Duodenal mucosa (tissue), 2 donors: Measurements from ENCODE around the gene SLC38A11.
"Not testable (repeated sequence)": the region's sequence is repeated elsewhere in the genome, so short reads cannot be mapped to it uniquely, and the experiment has no call there.

Source experiments
- H3K27ac ChIP-seq: one replicate; pipeline ENCODE4 v1.7.0; 2013; ENCODE audit warnings: low read depth, low read length
- H3K27me3 ChIP-seq, 2 donors: one replicate each; pipeline ENCODE4 v1.7.0; 2013; ENCODE audit warnings: low read length in 2 of 2, control low read depth in 1 of 2; ENCODE audit not compliant: insufficient read depth in 2 of 2, control insufficient read depth in 1 of 2
- H3K36me3 ChIP-seq, 2 donors: one replicate each; pipeline ENCODE4 v1.7.0; 2013; ENCODE audit warnings: low read length in 2 of 2, control low read depth in 1 of 2; ENCODE audit not compliant: insufficient read depth in 2 of 2, control insufficient read depth in 1 of 2
- H3K4me1 ChIP-seq, 2 donors: one replicate each; pipeline ENCODE4 v1.7.0; 2013; ENCODE audit warnings: low read length in 2 of 2, control low read depth in 1 of 2; ENCODE audit not compliant: insufficient read depth in 2 of 2, control insufficient read depth in 1 of 2
- H3K4me3 ChIP-seq, 2 donors: one replicate each; pipeline ENCODE4 v1.7.0; 2013; ENCODE audit warnings: low read length in 2 of 2, low read depth in 1 of 2
- H3K9ac ChIP-seq, 2 donors: one replicate each; pipeline ENCODE4 v1.7.0; 2013; ENCODE audit warnings: low read length in 2 of 2, low read depth in 1 of 2
- H3K9me3 ChIP-seq, 2 donors: one replicate each; pipeline ENCODE4 v1.7.0; 2013; ENCODE audit warnings: low read length in 2 of 2, control low read depth in 1 of 2; ENCODE audit not compliant: control insufficient read depth in 1 of 2

SLC38A11 gene

GRCh38 chr2:164868563-164869419 is 86.5 kb downstream of the SLC38A11 start:
- Histone ChIP-seq H3K4me3 (no peak overlapping the region), H3K9ac (no peak overlapping the region), H3K36me3 (no peaks in the 10 kb centered on the region), H3K27me3 (no peaks in the 10 kb centered on the region), H3K27ac (no peak overlapping the region), H3K9me3 (no peaks in the 10 kb centered on the region), H3K4me1 (no peaks in the 10 kb centered on the region)

GRCh38 chr2:164867779-164868397 is 87.4 kb downstream of the SLC38A11 start:
- H3K9ac ChIP-seq: no peak overlapping the region
- H3K27me3 ChIP-seq: no peaks in the 10 kb centered on the region
- no peak overlapping the region for H3K4me3 ChIP-seq
- H3K4me1 ChIP-seq: no peaks in the 10 kb centered on the region
- H3K36me3 ChIP-seq: no peaks in the 10 kb centered on the region
- no peaks in the 10 kb centered on the region for H3K9me3 ChIP-seq
- no peak overlapping the region for H3K27ac ChIP-seq

- not testable (repeated sequence) for H3K9me3 ChIP-seq, H3K36me3 ChIP-seq, H3K4me1 ChIP-seq, H3K27me3 ChIP-seq, H3K27ac ChIP-seq, H3K9ac ChIP-seq, H3K4me3 ChIP-seq
Observed at GRCh38 chr2:164866381-164866780, 88.9 kb downstream of the SLC38A11 start.

DNA sequence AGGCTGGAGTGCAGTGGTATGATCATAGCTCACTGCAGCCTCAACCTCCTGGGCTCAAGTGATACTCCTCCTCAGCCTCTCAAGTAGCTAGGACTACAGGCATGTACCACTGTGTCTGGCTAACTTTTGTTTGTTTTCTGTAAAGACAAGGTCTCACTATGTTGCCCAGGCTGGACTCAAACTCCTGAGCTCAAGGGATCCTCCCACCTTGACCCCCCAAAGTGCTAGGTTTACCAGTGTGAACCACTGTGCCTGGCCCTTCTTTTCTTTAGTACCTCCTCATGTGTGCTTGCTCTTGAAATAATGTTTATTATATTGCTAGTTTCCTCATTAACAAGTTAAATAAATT is 94.7 kb downstream of the SLC38A11 start:
- Histone ChIP-seq H3K36me3 (no peaks in the 10 kb centered on the region), H3K9ac (no peak overlapping the region), H3K27ac (no peak overlapping the region), H3K9me3 (no peaks in the 10 kb centered on the region), H3K27me3 (no peaks in the 10 kb centered on the region), H3K4me1 (no peaks in the 10 kb centered on the region), H3K4me3 (no peak overlapping the region)

DNA sequence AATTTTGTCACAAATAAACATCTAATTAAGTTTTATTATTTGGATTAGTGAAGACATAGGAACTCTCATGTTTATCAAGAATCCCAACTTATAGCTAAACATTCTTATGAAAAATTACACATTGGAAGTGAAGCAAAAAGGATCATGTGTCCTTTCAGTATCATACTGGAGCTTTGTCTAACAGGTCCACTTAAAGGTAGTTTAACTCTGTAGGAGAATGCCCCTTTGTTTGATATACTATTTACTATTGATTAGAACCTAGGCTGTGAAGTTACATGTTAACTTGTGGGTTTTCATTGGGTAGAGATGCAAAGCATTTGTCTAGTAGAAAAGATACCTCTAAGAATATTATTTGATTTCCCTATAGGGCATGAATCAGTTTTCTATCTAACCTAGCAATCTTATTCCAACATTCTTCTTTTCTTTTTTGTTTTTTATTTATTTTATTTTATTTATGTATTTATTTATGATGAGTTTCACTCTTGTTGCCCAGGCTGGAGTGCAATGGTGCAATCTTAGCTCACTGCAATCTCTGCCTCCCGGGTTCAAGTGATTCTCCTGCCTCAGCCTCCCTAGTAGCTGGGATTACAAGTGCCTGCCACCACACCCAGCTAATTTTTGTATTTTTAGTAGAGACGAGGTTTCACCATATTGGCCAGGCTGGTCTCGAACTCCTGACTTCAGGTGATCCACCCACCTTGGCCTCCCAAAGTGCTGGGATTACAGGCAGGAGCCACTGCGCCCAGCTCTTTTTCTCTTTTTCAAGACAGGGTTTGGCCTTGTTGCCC is 95.2 kb downstream of the SLC38A11 start:
- not testable (repeated sequence) for H3K27me3 ChIP-seq, H3K9ac ChIP-seq, H3K4me1 ChIP-seq, H3K36me3 ChIP-seq, H3K4me3 ChIP-seq, H3K27ac ChIP-seq, H3K9me3 ChIP-seq

GRCh38 chr2:164859251-164859818 is 96.0 kb downstream of the SLC38A11 start:
- Histone ChIP-seq H3K27ac (no peak overlapping the region), H3K9ac (no peak overlapping the region), H3K36me3 (no peaks in the 10 kb centered on the region)

DNA sequence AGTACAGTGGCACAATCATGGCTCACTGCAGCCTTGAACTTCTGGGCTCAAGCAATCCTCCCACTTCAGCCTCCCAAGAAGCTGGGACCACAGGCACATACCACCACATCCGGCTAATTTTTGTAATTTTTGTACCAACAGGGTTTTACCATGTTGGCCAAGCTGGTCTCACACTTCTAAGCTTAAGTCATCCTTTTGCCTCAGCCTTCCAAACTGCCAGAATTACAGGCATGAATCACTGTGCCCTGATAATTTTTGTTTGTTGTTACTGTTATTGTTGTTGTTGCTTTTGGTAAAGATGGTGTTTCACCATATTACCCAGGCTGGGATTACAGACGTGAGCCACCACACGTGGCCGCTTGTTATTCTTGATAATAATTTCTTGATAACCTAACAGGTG is 103.2 kb downstream of the SLC38A11 start:
- H3K4me3 ChIP-seq: no peak overlapping the region
- H3K9me3 ChIP-seq: no peaks in the 10 kb centered on the region
- H3K36me3 ChIP-seq: no peaks in the 10 kb centered on the region
- no peak overlapping the region for H3K27ac ChIP-seq
- no peaks in the 10 kb centered on the region for H3K27me3 ChIP-seq
- no peaks in the 10 kb centered on the region for H3K4me1 ChIP-seq
- no peak overlapping the region for H3K9ac ChIP-seq

More at GRCh38 chr2:164859251-164859818, 96.0 kb downstream of the SLC38A11 start:
- no peaks in the 10 kb centered on the region for H3K4me1 ChIP-seq
- no peak overlapping the region for H3K4me3 ChIP-seq
- no peaks in the 10 kb centered on the region for H3K27me3 ChIP-seq
- H3K9me3 ChIP-seq: no peaks in the 10 kb centered on the region

DNA sequence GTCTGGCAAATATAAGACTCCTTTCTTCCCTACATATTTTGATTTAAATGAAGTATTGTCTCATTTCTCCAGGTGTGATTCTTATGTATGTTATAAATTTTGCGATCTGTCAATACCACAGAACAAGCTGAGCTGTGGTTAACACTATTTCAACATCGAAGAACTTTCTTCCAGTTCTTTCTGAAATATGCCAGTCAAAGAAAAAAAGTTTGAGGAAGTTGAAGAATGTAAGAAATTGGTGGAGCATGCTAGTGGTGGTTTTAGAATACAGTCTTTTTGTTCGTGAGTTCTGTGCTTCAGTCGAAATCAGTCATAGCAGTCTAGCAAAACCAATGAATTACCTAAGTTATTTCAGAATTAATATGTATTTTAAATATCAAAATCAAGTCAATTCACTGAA is 105.1 kb downstream of the SLC38A11 start:
- H3K4me1 ChIP-seq: no peaks in the 10 kb centered on the region
- no peaks in the 10 kb centered on the region for H3K9me3 ChIP-seq
- no peaks in the 10 kb centered on the region for H3K36me3 ChIP-seq
- no peak overlapping the region for H3K4me3 ChIP-seq
- no peak overlapping the region for H3K27ac ChIP-seq
- no peak overlapping the region for H3K9ac ChIP-seq
- H3K27me3 ChIP-seq: no peaks in the 10 kb centered on the region

DNA sequence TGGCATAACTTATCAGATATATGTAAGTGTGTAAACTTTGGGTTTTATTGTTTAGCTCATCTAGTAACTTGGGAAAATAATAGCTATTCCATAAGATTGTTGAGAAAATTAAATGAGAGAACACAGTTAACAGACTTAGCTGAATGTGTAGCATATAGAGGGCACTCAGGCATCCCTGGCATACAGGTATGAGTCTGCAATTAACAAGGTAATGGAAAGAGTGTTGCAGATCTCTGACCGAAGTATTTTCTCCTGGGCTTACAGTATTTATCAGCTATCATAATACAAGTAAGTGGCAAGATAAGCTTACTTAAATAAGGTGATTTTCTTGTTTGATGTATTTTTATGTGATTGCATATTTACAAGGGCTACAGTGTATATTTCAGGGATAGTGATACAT is 105.8 kb downstream of the SLC38A11 start:
- Histone ChIP-seq H3K9ac (no peak overlapping the region), H3K4me1 (no peaks in the 10 kb centered on the region), H3K27me3 (no peaks in the 10 kb centered on the region), H3K36me3 (no peaks in the 10 kb centered on the region), H3K4me3 (no peak overlapping the region), H3K9me3 (no peaks in the 10 kb centered on the region), H3K27ac (no peak overlapping the region)
